OCI-M2 (cell line): Measurements from ENCODE around the gene LRRC3.
"Not testable (repeated sequence)": the region's sequence is repeated elsewhere in the genome, so short reads cannot be mapped to it uniquely, and the experiment has no call there.

Experiments
- DNase-seq: peaks from one replicate; lab custom pipeline; 2025; ENCODE audit not compliant: unreplicated experiment; lab: John Stamatoyannopoulos, UW

The LRRC3 gene, protein sequence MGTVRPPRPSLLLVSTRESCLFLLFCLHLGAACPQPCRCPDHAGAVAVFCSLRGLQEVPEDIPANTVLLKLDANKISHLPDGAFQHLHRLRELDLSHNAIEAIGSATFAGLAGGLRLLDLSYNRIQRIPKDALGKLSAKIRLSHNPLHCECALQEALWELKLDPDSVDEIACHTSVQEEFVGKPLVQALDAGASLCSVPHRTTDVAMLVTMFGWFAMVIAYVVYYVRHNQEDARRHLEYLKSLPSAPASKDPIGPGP

DNA sequence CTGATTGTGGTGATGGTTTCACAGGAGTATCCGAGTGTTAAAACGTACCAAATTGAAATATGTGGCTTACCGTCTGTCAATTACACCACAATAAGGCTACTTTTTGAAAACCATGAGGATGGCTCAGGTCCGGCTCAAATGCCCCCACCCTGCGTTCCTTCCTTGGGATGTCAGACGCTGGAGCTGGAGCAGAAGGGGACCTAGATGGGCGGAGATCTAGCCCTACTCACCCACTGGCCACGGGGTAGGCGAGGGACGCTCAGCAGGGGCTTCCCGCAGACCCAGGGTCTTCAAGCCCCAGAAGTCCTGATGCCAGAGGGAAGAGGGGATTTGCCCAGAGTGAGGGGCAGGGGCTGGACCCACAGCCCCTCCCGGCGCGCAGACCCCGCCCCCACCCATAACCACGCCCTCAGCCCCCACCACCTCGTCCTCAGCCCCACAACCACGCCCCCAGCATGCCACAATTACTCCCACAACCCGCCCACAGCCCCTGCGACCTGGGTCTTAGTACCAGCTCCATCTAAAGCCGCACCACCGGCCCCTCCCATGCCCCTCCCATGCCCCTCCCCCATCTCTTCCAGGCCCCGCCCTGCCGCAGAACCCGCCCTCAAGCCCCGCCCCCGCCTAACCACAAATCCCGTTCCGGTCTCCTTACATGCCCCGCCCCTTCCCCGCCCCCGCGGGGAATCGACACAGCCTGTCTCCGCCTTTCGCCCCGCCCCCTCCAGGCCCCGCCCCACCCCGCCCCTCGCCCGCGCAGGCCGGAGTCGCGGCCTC, at the start of gene LRRC3:
LRRC3 (plus strand) TSS at position 764 of the 777 bp plus-strand sequence. CDS start 1,135 bp downstream, outside the sequence.
- peak; percentile 90 for DNase-seq

DNA sequence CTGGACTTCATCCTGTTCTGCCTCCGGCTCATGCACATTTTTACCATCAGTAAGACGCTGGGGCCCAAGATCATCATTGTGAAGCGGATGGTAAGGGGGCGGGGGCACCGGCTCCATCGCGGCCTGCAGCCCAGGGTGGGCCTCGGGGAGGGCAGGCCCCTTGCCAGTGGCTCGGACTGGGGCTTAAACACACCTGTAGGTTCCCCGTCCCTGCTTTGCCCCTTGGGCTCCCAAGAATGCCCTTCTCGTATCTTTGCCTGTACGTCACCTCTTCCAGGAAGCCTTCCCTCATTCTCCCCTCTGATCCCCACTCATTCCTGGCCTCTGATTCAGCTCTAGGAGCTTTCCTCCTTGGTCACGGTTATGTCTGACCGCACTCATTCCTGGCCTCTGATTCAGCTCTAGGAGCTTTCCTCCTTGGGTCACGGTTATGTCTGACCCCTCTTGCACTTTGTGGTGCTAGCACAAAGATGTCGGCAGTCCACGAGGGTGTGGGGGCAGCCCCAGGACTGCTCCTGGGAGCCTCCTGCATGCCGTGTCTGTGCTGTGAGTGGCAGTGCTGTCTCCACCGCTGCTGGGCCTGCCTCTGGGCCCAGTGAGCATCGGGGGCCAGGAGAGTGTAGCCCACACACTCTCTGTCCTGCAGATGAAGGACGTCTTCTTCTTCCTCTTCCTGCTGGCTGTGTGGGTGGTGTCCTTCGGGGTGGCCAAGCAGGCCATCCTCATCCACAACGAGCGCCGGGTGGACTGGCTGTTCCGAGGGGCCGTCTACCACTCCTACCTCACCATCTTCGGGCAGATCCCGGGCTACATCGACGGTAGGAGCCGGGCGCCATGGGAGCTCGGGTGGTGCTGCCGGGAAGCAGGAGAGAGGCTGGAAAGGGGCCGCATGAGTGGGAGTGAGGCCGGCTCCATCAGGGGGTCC, 49.1 kb upstream of the LRRC3 start:
- DNase-seq = no peak

DNA sequence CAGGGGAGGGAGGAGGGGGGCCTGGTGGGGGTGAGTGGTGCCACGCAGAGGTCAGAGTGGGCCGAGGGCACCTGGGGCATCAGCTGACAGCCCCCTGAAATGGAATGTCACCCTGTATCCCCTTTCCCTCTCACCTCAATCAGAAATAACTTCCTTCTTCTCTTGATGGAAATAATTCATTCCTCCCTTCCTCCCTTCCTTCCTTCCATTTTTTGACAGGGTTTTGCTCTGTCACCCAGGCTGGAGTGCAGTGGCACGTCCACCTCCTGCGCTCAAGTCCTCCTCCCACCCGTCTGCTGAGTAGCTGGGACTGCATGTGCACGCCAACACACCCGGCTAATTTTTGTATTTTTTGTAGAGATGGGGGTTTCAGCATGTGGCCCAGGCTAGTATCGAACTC, 48.4 kb upstream of the LRRC3 start:
- DNase-seq = no peak

GRCh38 chr21:44407493-44407892, 47.8 kb upstream of the LRRC3 start:
- no peak for DNase-seq

- DNase-seq = no peak
Measured at GRCh38 chr21:44408226-44408625, 47.1 kb upstream of the LRRC3 start.

DNA sequence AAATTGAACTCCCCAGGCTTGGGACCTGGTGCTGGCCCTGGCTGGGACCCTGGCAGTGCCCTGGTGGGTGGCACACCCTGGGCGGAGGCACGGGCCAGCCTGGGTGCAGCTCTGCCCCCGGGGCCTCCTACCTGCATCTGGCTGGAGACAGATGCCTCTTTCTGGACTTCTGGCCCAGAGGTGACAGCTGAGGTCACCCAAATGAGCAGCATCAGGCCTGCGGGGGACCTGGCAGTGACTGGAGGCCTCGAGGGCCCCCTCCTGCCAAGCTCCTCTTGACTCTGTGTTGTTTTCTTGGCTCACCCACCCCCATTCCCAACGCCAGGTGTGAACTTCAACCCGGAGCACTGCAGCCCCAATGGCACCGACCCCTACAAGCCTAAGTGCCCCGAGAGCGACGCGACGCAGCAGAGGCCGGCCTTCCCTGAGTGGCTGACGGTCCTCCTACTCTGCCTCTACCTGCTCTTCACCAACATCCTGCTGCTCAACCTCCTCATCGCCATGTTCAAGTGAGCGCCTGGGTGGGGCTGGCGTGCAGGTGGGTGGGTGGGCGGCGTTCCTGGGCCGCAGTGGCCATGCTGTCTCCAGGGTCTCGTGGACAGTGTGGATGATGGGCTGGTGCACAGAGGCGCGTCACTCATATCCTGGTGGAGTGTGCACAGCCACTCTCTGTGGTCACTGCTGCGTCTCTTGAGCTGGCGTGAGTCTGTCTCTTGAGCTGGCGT, 41.6 kb upstream of the LRRC3 start:
- no peak for DNase-seq

DNA sequence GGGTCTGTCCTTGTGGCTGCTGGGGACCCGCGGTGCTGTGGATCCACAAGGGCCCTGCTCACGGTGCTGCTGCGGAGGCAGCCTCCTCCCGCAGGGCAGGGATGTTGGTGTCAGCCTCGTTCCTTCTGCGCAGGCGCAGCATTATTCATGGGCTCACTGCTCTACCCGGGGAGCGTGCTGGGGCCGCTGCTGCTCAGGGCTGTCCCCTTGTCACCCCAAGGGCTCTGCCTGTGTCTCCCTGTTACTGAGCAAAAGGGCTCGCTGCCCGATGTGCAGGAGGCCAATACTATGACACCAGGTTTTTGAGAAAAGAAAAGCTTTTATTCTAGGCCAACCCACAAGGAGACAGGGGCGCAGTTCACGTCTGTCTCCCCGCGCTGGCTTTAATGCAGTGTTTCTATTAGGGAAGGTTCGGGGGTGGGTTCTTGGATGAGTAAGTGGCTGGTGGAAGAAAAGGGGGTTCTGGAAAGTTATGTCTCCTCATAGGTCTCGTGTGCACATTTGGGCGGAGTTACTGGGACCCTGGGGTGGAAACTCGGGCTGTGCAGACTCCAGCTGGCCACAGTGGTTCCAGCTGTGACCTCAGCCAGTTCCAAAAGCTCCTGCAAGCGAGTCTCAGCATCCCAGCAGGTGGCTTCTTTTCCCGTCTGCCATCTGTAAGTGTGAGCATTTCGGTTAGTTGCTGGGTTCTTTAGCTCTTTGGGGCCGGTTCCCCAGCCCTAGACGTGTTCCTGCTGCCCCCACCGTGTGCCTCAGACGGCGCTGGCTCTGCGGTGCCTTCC, 40.8 kb upstream of the LRRC3 start:
- DNase-seq = no peak

DNA sequence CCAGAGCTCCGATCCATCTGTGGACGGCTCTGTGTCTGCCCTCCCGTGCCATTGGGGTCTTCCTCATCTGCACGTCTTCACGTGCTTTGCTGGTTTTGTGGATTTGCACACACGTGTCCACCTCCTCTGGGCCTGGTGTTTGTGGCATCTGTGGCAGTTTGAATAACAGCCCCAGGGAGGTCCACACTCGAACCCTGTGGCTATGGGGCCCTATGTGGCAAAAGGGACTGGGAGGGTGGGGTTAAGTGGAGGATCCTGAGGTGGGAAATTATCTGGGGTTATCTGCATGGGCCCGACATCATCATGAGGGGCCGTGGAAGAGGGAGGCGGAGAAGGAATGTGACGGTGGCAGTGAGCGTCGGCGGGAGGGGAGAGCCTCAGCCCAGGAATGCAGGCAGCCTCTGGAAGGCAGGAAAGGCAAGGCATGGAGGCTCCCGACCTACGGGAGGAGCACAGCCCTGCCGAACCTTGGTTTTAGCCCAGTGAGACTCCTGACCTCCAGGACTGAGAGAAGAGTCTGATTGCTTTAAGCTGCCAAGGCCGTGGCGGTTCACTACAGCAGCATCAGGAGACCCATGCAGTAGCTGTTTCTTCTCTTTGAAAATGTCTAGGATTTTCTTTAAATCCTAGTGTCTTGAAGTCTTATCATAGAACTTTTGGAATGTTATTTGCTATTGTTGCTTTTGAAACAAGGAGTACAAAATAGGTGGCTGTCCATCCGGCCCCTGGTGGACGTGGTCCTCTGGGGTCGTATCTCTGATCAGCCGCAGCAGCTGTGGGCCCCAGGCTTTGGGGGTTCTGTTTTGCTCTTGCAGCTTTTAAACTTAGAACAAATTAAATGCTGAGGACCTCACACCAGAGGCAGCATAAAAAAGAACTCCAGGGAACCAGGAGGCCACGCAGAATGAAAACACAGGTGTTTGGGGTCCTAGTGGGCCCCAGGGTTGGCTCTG, 40.0 kb upstream of the LRRC3 start:
- no peak for DNase-seq

GRCh38 chr21:44416193-44416592, 39.1 kb upstream of the LRRC3 start:
- no peak for DNase-seq

GRCh38 chr21:44417621-44418107, 37.6 kb upstream of the LRRC3 start:
- DNase-seq = not testable (repeated sequence)

DNA sequence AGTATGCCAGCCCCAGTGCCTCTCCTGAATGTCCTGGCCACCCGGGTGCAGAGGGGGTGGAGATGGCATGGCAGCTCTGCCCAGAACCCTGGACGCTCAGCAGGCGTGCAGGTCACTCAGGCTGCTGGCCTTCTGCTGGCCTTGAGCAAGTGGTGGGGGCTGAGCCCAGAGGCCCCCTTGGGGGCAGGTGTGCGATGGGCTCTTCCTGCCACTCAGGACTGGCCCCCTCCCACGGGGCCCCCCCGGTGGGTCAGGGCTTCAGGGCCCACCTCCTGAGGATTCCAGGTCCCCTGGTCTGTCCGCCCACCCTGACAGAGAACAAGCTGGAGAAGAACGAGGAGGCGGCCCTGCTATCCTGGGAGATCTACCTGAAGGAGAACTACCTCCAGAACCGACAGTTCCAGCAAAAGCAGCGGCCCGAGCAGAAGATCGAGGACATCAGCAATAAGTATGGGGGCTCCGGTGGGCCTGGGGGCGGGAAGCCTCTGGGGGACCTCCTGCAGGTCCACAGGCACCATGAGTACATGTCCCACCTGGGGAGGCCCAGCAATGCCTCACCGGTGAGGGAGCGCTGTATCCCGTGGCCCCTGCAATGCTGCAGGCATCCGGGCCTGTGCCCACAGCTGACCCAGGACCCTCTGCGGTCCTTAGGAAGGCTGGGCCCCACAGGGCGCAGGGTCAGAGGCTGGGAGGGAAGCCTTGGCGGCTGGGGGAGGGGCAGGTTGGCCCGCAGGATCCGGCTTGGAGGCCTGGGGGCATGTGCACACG, 37.0 kb upstream of the LRRC3 start:
- no peak for DNase-seq

- DNase-seq = no peak
Measured at GRCh38 chr21:44418876-44419230, 36.5 kb upstream of the LRRC3 start.

DNA sequence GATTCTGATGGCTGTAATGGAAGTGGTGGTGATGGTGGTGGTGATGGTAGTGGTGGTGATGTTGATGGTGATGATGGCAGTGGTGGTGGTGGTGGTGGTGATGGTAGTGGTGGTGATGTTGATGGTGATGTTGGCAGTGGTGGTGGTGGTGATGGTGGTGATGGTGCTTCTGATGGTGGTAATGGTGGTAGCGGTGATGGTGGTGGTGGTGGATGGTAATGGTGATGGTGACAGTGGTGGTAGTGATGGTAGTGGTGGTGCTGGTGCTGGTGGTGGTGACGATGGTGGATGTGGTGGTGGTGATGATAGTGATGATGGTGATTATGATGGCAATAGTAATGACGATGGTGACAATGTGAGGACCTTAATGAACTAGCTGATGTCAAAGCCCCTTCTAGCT, 35.6 kb upstream of the LRRC3 start:
- no peak for DNase-seq

- DNase-seq = no peak
Measured at GRCh38 chr21:44420416-44421205, 34.7 kb upstream of the LRRC3 start.

GRCh38 chr21:44421901-44422840, 33.1 kb upstream of the LRRC3 start:
- DNase-seq = no peak

DNA sequence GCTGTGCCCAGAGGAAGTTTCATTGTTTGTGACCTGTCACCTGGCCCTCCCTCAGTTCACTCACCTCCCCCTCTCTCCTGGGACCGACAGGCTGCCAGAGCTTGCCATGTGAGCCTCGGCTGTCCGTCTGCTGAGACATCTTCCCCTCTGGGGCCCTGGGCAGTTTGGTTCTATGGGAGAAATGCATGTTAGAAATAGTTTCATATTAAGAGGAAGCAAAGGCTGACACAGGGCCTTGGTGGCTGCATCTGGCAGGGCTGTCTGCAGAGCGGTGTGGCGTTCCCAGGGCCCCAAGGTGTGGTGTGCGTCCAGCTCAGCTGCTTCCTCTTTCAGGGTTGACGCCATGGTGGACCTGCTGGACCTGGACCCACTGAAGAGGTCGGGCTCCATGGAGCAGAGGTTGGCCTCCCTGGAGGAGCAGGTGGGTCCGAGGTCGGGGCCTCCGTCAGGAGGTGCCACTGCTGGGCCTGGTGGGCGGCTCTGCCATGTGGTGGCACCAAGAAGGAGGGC, 31.9 kb upstream of the LRRC3 start:
- no peak for DNase-seq
